Activated gamma-delta T cell (primary cell): ENCODE measurements around the gene TNFRSF1B.

Experiments
- DNase-seq: peaks from one replicate; lab custom pipeline; 2025; lab: John Stamatoyannopoulos, UW

TNFRSF1B gene

GRCh38 chr1:12142141-12142823, 24.5 kb upstream of the TNFRSF1B start:
- DNase-seq = no peak

- no peak for DNase-seq
These were observed 23.7 kb upstream of the TNFRSF1B start for GRCh38 chr1:12142891-12143630.

DNA sequence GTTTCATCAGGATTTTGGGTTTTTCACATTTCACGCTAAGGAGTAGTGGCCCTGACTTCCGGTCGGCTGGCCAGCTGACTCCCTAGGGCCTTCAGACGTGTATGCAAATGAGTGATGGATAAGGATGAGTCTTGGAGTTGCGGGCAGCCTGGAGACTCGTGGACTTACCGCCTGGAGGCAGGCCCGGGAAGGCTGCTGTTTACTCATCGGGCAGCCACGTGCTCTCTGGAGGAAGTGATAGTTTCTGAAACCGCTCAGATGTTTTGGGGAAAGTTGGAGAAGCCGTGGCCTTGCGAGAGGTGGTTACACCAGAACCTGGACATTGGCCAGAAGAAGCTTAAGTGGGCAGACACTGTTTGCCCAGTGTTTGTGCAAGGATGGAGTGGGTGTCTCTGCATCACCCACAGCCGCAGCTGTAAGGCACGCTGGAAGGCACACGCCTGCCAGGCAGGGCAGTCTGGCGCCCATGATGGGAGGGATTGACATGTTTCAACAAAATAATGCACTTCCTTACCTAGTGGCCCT, 23.1 kb upstream of the TNFRSF1B start:
- DNase-seq = no peak

- DNase-seq = no peak
These were observed 22.6 kb upstream of the TNFRSF1B start for GRCh38 chr1:12144236-12144635.

GRCh38 chr1:12144969-12145368, 21.8 kb upstream of the TNFRSF1B start:
- no peak for DNase-seq

DNA sequence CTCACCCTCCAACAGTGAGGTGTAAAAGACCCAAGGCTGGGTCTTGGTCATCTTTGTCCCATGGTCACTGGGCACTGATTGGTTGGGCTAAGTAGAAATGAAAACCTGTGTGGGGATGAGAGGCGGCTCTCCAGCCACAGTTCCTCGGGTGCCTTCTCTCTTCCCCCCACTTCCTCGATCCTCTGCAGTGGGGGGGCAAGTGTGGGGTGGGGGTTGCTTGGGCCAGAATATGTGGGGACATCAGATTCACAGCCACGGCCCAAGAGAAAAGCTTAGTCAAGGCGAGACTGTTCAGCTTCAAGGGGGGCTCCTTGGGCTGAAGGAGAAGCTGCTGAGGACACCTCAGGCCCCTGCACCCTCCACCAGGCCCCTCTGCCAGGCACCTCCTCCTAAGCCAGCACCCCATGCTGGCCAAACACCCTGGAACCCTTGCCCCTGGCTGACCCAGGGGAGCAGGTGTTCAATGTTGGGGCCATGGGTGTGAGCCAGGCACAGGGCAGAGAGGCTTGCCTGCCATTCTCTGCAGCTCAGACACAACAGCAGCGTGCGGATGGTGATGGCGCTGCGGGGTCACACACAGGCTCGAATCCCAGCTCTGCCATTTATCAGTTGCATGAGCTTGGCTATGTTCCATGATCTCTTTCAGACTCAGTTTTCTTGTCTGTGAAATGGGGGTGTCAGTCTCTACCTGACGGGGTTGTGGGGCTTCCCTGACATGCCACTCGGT, 21.0 kb upstream of the TNFRSF1B start:
- DNase-seq = no peak

- no peak for DNase-seq
These were observed 20.3 kb upstream of the TNFRSF1B start for GRCh38 chr1:12146343-12147112.

GRCh38 chr1:12147201-12147701, 19.5 kb upstream of the TNFRSF1B start:
- no peak for DNase-seq

GRCh38 chr1:12148160-12148957, 18.4 kb upstream of the TNFRSF1B start:
- DNase-seq = no peak

DNA sequence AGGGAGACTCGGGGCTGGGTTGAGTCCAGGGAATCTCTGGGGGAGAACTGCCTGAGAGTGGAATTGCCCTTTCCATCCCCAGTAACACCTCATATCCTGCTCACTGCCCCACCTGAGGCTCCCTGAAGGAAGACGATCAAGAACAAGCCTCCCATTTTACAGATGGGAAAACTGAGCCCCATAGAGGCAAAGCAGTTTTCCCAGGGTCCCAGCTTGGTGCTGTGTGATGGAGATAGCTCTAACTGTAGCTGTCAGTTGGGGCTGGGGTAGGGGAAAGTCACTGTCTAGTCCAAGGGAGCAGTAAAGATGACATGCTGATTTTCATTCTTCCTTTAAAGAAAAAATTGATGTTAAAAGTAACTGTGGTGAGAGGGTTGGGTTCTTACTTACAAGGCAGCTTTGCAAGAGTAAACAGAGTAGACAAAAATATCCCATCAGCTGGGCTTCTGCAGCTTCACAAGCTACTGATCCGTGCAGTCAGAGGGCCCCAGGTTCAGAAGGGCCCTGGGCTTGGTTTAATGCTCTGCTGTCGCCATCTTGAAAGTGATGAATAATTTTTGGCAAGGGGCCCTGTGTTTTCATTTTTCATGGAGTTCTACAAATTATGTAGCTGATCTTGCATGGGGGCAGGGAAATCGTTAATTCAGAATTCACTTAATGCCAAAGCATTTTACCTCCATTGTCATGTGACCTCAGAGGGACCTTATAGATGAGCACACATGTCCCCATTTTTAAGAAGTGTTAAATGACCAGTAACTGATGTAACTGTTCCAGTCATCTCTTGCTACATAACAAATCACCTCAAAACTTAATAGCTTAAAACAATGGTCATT, 17.6 kb upstream of the TNFRSF1B start:
- DNase-seq = no peak

DNA sequence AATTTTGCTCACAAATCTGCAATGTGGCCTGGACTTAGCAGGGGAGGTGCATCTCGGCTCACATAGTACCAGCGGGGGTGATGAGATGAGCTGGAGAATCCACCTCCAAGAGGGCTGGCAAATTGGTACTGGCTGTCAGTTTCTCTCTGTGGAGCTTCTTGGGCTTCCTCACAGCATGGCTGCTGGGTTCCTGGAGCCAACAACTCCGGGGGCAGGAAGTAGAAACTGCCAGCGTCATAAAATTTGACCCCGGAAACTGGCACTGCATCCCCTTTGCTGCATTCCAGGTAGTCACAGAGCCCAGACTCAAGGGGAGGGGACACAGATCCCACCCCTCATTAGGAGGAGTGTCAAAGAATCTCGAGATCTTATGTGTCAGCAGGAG, 17.0 kb upstream of the TNFRSF1B start:
- no peak for DNase-seq

- DNase-seq = no peak
These were observed 16.2 kb upstream of the TNFRSF1B start for GRCh38 chr1:12150456-12151200.

DNA sequence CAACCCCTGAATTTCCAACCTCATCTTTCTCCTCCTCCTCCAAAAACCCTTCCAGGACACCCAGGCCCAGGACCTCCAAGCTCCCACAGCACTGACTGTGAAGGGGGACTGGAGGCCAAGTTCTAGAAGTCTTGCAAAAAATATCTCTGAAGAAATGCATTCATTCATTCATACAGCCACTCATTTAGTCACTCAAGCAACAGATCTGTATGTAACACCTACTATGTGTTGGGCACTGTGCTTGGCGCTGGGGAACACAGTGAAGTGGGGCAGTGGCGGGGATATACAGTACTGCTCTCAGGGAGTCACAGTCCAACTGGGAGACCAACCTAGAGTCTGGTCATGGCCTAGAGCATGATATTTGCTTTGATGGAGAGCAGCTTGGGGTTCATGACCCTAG, 15.3 kb upstream of the TNFRSF1B start:
- no peak for DNase-seq

GRCh38 chr1:12152113-12152891, 14.5 kb upstream of the TNFRSF1B start:
- no peak for DNase-seq

DNA sequence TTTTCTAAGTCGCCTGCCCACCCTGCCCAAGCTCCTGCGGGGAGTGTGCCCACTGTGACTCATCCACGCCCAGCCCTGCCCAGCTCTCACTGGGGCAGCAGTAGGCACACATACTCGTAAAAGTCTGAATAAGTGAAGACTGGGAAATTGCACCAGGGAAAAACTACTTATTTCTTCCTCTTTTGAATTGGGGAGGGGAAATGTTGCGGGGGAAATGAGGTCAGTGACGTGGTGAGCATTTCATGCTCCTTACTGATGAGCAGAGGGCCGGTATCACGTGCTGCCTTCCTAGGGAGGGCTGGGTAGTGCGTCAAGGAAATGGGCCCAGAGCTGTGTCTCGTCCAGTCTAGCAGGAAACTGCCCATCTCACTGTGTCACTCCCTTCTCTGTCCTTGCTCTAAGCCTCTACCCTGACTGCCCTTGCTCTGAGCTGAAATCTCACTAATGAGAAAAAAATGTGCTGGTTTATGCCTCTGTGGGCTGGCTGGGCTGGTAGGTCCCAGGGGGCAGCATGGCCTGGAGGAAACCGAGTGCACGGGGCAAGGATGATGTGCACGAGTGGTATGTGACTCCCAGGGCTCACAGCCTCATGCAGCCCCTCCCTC, 13.5 kb upstream of the TNFRSF1B start:
- DNase-seq = no peak

DNA sequence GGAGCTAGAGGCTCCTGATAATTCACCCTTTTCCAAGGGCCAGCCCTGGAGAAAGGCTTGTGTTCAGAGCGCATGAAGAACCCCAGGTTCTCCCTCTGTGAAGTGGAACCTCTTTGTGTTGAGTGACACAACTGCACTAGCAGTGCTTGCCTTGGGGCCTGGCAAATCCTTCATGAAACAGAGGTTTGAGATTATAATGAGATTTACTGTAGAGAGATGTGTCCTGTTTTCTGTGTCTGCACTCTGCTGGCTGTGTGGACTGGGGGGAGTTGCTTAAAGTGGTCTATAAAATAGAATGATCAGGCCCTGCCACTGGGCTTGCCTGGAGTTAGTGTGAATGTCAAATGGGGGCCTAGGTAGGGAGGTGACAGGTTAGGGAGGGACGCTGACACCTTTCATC, 11.5 kb upstream of the TNFRSF1B start:
- no peak for DNase-seq

GRCh38 chr1:12157366-12158231, 9.2 kb upstream of the TNFRSF1B start:
- no peak for DNase-seq
